ENCODE data around the gene MYO5C.

The MYO5C gene

DNA sequence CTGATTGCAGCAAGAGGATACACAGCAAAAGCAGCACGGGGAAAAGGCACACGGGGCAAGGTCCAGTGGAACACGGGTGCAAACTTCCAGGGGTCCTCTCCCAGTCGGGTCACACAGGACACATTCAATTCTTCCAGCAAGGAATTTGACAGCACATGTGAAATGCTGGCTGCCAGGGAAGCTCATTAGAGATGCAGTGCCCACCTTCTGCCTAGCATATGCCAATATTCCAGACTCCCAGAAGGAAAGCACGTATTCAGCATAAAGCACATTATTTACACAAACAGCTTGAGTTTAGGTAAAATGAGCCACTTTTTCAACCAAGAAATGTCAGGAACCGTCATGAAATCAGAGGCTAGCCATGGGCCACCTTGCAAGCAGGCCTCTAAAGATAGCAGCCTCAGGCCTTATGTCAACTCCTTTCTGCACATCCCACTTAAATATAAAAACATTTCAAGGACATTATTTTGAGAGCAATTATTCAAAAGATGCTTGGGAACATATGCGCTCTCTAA lies 19.3 kb downstream of the MYO5C start:
- no peak for DNase-seq

DNA sequence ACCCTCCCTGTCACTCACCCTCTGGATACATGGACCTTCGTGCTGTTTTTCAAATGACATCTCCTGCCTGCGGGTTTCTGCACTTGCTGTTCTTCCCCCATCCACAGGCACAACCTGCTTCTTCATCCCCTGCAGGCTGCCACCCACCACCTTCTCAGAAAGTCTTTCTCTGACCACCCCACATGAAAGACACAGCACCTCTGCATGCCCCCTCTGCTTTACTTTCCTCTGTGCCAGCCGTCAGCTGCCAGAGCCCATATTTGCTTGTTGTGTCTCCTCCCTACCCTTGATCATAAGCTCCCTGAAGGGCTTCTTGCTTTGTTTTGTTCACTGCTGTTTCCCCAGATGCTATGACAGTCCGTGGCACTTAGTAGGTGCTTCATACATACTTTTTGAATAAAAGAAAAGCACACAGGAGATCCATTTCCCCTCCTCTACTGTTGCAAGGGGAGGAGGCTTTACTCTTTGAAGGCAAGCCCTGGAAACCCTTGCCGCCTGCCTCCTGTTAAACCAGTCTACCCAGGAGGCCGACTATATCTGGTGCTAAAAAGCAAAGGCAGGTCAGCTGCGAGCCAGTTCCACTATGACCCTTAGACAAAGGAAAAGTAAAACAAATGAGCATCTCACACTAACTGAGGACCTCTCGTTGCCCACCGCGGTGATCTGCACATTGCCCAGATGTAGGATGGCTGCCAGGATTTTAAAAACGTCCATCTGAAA lies 31.9 kb downstream of the MYO5C start:
- no peak for DNase-seq

DNA sequence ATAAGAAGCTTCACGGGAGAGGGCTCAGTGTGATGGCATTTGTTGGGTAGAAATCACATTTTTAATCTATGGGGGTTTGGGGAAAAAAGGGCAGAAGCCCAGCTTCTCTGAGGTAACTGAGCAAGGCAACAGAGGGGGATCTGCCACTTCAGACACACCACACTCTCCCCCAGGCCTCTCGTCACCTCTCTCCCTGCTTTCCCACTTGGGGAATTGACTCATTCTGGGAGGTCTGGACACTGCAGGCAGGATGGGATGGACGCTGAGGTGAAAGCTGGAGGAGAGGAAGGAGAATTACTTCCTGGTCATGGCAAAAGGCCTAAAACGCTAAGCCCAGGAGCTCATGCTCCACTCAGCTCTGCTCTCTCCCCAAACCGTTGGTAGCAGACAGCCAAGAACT lies 33.2 kb downstream of the MYO5C start:
- DNase-seq: no peak

DNA sequence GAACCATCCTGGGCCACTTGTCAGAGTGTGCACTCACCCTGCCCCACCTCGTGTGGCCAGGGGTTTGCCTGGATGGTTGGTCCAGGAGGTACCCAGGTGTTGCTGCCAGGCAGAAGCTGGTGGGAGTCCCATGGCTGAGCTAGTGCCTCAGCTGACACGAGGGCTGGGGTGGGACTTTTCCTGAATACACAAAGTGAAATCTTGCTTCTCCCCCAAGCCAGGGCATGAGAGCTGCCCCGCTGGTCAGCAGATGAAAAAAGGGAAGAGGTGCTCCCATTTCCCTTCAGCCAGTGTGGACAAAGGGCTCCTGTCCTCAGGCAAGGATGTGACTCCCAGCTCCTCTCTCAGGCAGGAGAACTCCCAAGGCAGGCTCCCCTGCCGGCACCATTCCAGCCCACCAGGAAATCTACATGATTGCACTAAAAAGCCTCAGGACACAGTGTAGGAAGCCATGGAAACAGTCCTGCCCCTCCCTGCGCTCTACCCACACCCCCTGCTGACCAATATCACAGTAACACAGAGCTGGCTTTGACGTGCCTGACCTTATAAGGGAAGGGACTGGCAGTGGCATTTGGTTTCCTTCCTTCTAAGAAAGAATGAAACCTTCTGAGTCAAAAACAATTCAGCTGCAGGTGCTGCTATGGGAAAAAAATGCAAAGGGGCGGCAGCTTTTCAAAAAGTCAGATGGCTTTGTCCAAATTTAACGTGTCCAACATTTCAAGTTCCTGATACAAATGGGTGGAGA lies 33.9 kb downstream of the MYO5C start:
- DNase-seq: peak; percentile 82

DNA sequence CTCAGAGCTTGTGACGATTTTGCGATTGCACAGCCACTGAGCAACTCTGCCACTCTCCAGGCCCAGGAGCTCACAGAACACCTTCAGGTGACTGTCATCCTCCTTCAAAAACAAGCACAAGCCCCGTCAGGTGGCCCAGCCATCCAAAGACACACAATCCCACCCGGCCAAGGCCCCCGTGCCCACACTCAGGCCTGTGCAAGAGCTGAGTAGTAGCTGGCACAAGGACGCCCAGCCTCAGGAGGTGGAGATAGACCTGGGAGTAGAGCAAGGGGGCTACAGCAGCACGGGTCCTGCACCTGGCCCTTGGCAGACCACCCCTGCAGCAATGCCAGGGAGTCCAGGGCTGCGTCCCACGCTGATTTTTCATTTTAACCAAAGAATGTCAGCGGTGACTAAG lies 34.6 kb downstream of the MYO5C start:
- no peak for DNase-seq

DNA sequence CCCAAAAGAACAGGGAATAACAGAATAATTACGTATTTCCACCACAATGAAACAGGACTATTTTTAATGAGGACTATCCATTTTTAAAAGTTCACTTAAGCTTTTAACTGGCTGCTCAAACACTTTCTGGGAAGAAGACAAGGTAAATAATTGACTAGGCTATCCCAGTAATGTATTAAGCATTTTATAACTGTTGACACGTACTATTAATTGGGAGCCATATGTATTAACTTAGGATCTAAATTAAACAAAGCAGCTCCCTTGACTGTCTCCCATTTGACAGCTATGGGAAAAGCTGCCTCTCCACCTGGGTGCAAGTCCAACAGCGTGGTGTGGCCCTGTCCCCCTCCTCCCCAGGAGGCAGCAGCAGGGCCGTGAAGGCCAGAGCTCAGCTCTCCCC lies 36.1 kb downstream of the MYO5C start:
- DNase-seq: no peak

DNA sequence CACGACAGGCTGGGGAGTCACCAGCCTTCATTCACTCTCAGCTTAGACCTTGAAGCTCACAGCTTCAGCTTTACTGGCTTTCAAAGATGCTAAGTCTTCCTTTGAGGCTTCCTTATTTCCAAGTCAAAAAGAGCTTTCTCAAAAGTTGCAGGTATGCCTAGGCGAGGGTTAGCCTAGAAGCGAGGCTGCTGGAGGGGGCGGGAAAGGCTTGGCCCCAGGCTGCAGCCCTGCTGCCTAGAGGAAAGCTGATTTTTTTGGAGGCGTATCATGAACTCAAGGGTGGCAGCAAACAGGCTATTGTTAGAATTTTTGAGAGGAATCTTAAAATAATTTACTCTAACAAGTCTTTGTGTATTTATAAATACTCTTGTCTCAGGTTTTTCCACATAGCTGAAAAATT lies 37.1 kb downstream of the MYO5C start:
- DNase-seq: no peak

DNA sequence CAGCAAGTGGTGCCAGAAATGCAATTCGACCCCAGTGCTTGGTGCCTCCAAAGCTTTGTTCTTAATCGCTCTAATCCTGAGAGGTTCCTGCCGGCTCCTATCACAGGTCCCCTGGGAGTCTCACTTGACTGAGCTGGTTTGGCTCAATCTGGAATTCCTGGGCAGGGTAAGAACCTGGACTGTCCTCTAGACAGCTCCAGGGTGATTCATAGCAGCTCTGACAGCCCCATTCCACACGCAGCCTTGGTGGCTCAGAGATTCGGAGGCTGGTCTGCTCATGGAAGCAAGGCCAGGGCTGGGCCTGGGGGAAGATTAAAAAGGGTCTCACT lies 37.9 kb downstream of the MYO5C start:
- no peak for DNase-seq

DNA sequence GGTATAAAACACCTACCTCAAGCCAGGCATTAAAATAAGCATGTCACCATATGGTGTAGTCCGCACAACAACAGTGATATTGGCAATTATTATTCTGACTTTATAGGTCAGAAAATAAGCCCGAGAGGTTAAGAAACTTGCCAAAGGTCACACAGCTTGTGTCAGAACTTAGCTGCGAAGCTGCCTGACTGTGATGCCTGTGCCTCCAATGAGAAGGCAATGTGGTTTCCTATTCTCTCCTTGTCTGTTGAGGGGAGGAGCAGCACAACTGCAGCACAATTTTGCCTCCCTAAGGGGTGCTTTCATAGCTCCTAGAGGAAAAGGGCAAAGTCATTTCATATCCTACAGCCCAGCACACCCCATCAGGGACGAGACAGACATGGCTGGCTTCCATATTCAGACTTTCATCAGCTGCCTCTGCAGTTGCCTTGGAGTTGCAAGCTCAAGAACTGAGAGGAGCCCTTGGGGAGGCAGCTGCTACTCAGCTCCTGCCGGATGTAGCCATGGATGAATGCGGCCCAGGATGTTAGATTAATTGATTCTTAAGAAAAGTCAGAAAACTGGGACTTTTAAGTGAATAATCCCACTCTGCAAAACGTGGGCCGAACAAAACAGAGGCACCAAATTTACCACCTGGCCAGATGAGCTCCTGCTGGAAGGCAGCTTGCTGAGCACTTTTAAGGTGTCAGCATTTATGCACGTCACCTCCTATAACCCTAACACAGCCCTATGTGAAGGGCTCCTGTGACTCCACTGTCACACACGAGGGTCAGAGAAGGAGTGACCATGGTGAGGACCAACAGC lies 38.5 kb downstream of the MYO5C start:
- no peak for DNase-seq

DNA sequence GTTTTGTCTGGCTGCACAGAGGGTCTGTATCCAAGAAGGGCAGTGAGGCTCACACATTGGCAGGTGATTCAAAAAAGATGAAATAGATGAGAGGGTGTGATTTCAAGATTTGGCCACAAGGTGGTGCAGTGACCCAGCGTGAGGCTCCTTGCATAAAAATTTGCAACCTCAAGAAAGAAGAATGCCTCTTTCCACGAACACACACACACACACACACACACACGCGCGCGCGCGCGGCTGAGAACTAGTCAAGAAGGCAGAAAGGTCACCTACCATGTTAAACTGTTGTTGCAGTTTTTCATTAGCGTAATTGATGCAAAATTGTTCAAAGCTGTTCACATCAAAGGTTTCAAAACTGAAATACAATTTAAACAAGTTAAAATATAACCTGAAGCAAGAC lies 39.2 kb downstream of the MYO5C start:
- DNase-seq: peak; percentile 65

DNA sequence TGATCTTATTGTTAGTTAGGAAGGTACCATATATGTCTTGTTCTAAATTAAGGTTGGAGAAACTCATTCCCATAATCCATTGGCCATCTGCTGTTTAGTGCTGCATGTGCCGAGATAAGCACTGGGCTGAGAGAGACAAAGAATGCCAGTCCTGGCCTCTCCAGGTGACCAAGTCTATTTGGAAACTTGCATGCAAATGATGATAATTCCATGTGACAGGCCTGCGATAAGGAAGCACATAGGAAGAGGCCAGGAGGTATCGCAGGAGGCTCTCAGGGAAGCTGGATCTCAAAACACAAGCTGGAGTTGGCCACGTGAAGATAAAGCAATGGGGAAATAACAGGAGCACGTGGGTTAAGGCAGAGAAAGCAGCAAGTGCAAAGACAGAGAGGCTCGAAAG lies 39.7 kb downstream of the MYO5C start:
- no peak for DNase-seq

DNA sequence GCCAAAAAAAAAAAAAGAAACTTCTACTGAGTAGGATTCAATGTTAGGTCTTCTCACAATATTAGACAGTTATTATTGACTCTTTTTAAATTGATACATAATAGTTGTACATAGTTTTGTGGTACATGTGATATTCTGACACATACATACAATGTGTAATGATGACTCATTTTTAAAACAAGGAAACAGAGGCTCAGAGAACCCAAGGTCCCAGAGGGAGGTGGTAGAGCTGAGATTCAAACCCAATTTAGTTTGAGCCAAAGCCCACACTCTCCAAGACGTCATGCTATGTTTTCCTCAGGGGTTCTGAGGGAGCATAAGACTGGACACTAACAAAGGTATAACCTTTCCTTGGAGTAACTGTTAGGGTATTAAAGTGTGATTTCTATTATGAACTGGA lies 40.6 kb downstream of the MYO5C start:
- no peak for DNase-seq

DNA sequence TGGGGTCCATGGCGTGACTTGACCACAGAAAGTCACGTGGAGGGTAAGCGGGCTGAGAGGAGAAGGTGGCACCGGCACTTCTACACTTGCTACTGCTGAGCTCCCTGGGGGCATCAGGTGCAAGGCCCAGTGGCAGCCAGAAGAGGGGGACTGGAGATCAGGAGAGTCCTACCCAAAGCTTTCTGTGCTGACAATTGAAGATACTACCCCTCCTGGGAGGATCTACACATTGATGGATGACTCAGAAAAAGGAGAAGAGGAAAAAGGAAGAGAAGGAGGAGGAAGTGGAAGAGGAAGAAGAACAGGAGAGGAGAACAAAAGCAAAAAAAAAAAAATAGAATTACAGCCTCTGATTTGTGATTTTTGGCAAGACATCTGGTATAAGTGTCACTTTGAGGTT lies 41.2 kb downstream of the MYO5C start:
- DNase-seq: no peak

DNA sequence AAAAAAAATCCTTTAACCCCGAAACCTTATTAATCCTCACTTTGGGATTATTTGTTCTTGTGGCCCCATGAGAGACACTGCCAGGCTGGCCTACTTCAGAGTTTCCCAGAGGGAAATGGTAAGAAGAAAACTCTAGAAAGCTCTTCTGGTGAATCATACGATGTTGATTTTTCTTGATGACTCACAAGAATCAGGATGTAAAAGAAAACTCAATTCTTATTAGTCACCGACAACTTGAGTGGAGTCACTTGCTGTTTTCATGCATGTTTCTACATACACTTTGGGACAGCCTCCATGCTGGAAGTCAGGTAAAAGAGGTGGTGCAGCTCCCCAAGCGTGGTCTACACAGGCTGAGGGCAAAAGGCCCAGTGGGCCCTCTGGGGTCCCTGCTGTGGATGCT lies 42.8 kb downstream of the MYO5C start:
- DNase-seq: no peak

DNA sequence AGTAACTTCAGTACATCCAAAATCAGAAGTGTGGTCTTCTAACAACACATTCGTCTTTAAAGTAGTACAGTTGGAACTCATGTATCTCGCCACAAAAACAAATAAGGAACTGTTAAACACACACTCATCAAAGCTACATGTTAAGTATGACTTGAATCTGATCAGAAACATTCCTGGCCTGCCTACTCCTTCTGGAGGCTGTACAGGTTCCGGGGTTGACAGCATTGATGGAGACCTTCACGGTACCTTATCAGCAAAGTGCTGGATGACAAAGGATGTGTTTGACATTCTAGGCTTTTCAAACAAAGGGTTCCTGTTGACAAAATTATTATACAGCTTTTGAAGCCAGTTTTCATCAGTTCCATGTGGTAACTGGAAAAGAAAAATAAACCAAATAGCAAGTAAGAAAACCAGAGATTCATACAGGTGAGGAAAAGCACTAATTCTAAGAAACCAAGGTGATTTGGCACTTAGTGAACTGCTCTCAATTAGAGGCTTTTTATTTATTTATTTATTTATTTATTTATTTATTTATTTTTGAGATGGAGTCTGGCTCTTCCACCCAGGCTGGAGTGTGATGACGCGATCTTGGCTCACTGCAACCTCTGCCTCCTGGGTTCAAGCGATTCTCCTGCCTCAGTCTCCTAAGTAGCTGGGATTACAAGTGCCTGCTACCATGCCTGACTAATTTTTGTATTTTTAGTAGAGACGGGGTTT lies 44.3 kb downstream of the MYO5C start:
- no peak for DNase-seq

DNA sequence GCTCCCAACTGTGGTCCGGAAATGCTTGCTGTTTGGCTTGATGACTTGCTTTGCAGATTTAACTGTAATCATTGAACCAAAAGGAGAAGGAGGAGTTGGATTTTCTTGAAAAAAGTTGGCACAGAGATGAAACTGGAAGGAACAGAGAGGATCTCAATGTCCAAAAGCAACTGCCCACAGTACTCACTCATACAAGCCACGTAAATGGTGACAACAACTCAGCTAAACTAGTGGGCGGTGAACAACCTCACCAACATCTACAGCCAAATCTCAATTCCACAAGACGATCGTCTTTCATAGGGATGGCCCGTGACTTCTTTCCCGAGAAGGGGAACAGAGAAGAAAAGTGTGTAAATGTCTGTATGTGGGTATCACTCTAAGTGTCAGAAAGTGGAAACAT lies 48.1 kb downstream of the MYO5C start:
- DNase-seq: no peak

DNA sequence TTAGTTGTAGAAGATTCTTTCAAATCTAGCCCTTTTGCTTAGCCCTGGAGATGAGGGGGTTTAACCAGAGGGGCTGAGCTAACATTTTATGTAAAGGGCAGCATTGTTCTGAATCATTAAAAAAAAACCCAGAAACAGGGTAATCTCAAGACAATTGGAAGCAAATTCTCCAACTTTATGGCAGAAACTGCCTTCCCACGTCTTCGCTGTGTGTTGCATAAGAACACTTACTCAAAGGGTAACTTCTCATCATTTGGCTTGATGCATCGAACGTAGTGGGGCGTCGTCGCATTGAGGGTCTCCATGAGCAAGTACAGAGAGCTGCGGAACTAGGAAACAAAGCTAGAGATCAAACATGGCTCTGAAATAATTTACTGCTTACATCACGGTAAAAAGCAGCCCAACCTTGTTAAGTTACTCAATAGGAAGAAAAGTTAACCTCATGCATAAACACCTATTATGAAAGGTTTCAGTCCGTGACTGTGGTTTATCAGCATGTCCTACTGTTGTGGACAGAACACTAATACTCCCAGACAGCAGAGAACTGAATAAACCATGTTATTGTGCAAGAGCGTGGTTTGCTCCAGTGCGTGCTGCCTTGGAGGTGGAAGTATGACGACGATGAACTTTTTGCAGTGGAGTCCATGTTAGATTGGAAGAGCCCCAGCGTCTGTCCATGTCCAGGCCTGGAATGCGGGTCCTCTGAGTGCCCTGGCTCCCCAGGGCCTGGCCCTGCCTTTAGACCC lies 48.7 kb downstream of the MYO5C start:
- DNase-seq: no peak

DNA sequence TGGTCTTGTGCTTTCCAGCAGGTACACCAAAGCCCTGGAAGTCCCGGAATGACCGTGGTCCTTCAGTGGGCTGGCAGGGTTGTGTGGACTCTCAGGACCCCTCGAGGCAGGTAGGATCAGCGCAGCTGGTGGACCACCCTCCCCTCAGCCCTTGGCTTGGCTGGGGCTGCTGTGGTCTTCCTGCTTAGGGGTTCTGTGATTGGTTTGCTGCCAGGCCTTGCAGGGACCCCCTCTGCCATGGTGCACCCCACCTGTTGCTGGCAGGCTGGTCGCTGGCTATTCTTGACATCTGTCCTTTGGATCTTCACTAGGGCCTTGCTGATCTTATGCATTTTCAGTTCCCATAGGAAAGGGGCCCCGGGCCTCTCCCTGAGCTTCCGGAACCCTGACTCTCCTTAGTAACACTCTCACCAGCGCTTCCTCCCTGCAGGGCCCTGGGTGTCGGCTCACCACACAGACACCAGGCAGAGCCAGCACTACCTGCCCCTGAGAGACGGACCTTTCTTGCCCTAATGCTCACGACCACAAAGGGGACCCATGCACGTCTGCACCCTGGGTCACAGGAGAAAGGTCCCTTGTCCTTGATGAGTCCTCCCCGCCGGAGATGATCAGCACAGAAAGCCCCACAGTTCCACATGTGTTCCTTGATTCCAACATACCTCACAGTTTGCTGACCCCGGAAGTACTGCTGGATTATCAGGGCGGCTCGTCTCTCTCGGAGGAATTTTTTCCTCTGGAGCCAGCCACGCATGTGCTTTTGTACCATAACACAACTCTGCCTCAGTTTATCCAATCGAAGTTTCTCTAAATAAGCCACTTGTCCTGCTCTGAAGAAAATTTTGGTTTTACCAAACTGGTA lies 51.7 kb downstream of the MYO5C start:
- no peak for DNase-seq

DNA sequence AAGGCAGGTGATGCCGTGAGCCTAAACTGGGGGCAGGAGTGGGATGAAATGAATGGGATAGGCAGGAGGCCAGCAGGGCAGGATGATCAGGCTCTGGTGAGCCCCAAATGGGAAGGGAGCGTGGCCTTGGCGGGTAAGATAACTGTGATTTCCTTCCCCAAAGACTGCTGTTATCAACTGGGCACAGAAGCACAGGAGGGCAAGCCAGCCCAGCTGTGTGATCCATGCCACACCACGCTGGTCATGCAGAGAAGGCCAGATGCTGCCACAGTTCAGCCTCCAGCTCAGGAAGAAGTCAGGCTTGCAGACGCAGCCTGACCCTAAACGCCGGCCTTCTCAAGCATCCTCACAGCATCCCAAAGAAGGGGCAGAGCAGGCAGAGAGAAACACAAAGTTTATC lies 52.3 kb downstream of the MYO5C start:
- no peak for DNase-seq

DNA sequence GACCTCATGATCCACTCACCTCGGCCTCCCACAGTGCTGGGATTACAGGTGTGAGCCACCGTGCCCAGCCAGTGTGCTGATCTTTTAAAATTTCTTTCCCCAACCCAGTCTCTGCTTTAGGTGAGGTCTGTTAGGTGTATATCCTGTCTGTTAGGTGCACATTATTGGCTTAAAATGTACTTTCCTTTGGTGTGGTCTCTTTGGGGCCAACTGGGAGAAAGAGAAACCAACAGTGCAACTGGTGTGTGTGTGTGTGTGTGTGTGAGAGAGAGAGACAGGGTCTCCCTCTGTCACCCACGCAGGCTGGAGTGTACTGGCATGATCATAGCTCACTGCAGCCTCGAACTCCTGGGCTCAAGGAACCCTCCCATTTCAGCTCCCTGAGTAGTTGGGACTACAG lies 54.1 kb downstream of the MYO5C start:
- DNase-seq: no peak

DNA sequence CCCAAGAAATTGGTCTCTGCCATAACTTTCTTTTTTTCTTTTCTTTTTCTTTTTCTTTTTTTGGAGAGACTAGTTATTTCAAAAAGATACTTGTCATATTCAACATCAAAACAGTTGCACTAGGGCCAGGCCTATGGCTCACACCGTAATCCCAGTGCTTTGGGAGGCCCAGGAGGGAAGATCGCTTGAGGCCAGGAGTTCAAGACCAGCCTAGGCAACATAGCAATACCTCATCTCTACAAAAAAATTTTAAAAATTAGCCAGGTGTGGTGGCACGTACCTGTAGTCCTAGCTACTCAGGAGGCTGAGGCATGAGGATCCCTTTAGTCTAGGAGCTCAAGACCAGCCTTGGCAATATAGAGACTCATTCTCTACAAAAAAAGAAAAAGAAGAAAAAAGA lies 55.4 kb downstream of the MYO5C start:
- no peak for DNase-seq

Measured in stimulated activated CD4-positive, alpha-beta T cell treated with anti-CD3 and anti-CD28 coated beads, Interleukin-1b, Interleukin-23, amount 100 ng/mL, for 48 hours (primary cell).